ENCODE measurements around the gene AFF4. TPM values are rescaled to one million over a fixed set of nuclear protein-coding genes. Genes with fewer than 3 reads are reported as not detected.
"Not testable (repeated sequence)": the region's sequence is repeated elsewhere in the genome, so short reads cannot be mapped to it uniquely, and the experiment has no call there.

The AFF4 gene
- total RNA-seq, 1 donor, result 83.2 TPM

GRCh38 chr5:132949136-132949535, 14.3 kb downstream of the AFF4 start:
- H2AFZ ChIP-seq (ENCODE audit: low read length), result no peak overlapping the region
- peaks cover 3% of the 10 kb centered on the region for H3K36me3 ChIP-seq (ENCODE audit: insufficient read depth, low read length)
- DNase-seq (ENCODE audit: insufficient read length, low spot score, missing footprints), result no peak
- TF ChIP-seq, protein P1, sequence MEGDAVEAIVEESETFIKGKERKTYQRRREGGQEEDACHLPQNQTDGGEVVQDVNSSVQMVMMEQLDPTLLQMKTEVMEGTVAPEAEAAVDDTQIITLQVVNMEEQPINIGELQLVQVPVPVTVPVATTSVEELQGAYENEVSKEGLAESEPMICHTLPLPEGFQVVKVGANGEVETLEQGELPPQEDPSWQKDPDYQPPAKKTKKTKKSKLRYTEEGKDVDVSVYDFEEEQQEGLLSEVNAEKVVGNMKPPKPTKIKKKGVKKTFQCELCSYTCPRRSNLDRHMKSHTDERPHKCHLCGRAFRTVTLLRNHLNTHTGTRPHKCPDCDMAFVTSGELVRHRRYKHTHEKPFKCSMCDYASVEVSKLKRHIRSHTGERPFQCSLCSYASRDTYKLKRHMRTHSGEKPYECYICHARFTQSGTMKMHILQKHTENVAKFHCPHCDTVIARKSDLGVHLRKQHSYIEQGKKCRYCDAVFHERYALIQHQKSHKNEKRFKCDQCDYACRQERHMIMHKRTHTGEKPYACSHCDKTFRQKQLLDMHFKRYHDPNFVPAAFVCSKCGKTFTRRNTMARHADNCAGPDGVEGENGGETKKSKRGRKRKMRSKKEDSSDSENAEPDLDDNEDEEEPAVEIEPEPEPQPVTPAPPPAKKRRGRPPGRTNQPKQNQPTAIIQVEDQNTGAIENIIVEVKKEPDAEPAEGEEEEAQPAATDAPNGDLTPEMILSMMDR (IDR thresholded peaks at IDR 0.05; ENCODE audit: extremely low read depth, low read depth, low read length), result no peak
- peaks cover 16% of the 10 kb centered on the region for H3K4me1 ChIP-seq (ENCODE audit: insufficient read depth, low read length)
- peaks cover 99% of the 10 kb centered on the region for H3K79me2 ChIP-seq (ENCODE audit: insufficient read depth, low read length)
- no peak overlapping the region for H3K4me2 ChIP-seq (ENCODE audit: insufficient read depth, low read length)
- H3K27ac ChIP-seq (ENCODE audit: low read depth, low read length), result no peak overlapping the region
- peaks cover 78% of the 10 kb centered on the region for H4K20me1 ChIP-seq (ENCODE audit: insufficient read depth, low read length)
- H3K4me3 ChIP-seq (ENCODE audit: insufficient read depth, low read length), result no peak overlapping the region
- no peaks in the 10 kb centered on the region for H3K9me3 ChIP-seq (ENCODE audit: low read depth, low read length)
- H3K27me3 ChIP-seq (ENCODE audit: insufficient read depth, low read length), result no peaks in the 10 kb centered on the region

GRCh38 chr5:132947671-132948070, 15.8 kb downstream of the AFF4 start:
- Histone ChIP-seq H2AFZ (ENCODE audit: low read length) (no peak overlapping the region), H3K9me3 (ENCODE audit: low read depth, low read length) (no peaks in the 10 kb centered on the region), H3K4me2 (ENCODE audit: insufficient read depth, low read length) (peak overlapping the region; percentile 40), H3K27ac (ENCODE audit: low read depth, low read length) (peak overlapping the region; percentile 48), H3K4me3 (ENCODE audit: insufficient read depth, low read length) (no peak overlapping the region), H3K4me1 (ENCODE audit: insufficient read depth, low read length) (peaks cover 16% of the 10 kb centered on the region), H3K27me3 (ENCODE audit: insufficient read depth, low read length) (no peaks in the 10 kb centered on the region), H3K36me3 (ENCODE audit: insufficient read depth, low read length) (peaks cover 10% of the 10 kb centered on the region), H3K79me2 (ENCODE audit: insufficient read depth, low read length) (peaks cover 98% of the 10 kb centered on the region), H4K20me1 (ENCODE audit: insufficient read depth, low read length) (peaks cover 76% of the 10 kb centered on the region)
- TF ChIP-seq, protein P1 (IDR thresholded peaks at IDR 0.05; ENCODE audit: extremely low read depth, low read depth, low read length), result no peak
- DNase-seq (ENCODE audit: insufficient read length, low spot score, missing footprints), result peak; percentile 72

DNA sequence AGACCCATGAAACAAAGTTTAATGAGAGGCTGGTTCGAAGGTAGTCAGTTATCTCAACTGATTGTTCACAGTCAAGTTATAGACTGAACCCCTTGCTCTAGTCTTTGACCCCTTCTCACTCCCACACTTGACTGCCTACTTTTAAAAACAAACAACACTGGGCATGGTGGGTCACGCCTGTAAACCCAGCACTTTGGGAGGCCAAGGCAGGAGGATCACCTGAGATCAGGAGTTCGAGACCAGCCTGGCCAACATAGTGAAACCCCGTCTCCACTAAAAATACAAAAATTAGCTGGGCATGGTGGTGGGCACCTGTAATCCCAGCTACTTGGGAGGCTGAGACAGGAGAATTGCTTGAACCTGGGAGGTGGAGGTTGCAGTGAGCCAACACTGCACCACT, 18.1 kb downstream of the AFF4 start:
- Histone ChIP-seq H3K79me2 (ENCODE audit: insufficient read depth, low read length) (peaks cover 98% of the 10 kb centered on the region), H3K4me1 (ENCODE audit: insufficient read depth, low read length) (peaks cover 16% of the 10 kb centered on the region), H3K36me3 (ENCODE audit: insufficient read depth, low read length) (peaks cover 11% of the 10 kb centered on the region), H4K20me1 (ENCODE audit: insufficient read depth, low read length) (peaks cover 76% of the 10 kb centered on the region)
- not testable (repeated sequence) for H2AFZ ChIP-seq (ENCODE audit: low read length); H3K27me3 ChIP-seq (ENCODE audit: insufficient read depth, low read length); H3K4me3 ChIP-seq (ENCODE audit: insufficient read depth, low read length); H3K9me3 ChIP-seq (ENCODE audit: low read depth, low read length); H3K27ac ChIP-seq (ENCODE audit: low read depth, low read length); DNase-seq (ENCODE audit: insufficient read length, low spot score, missing footprints); H3K4me2 ChIP-seq (ENCODE audit: insufficient read depth, low read length)

DNA sequence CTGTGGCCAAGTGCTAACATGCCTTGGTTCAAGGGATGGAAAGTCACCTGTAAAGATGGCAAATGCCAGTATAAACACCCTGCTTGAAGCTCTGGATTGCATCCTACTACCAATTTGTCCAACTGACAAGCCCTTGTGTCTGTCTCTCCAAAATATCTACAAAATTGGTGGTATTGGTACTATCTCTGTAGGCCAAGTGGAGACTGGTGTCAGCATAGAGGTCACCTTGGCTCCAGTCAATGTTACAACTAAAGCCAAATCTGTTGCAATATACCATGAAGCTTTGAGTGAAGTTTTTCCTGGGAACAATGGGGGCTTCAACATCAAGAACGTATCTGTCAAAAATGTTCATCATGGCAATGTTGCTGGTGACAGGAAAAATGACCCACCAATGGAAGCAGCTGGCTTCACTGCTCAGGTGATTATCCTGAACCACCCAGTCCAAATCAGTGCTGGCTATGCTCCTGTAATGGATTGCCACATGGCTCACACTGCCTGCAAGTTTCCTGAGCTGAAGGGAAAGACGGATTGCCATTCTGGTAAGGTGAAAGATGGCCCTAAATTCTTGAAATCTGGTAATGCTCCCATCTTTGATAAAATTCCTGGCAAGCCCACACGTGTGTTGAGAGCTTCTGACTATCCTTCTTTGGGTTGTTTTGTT, 19.9 kb downstream of the AFF4 start:
- TF ChIP-seq, protein P1 (IDR thresholded peaks at IDR 0.05; ENCODE audit: extremely low read depth, low read depth, low read length), result no peak
- peaks cover 96% of the 10 kb centered on the region for H3K79me2 ChIP-seq (ENCODE audit: insufficient read depth, low read length)
- H3K27ac ChIP-seq (ENCODE audit: low read depth, low read length), result no peak overlapping the region
- no peak for DNase-seq (ENCODE audit: insufficient read length, low spot score, missing footprints)
- H3K9me3 ChIP-seq (ENCODE audit: low read depth, low read length), result no peaks in the 10 kb centered on the region
- H3K4me1 ChIP-seq (ENCODE audit: insufficient read depth, low read length), result peaks cover 12% of the 10 kb centered on the region
- no peak overlapping the region for H3K4me2 ChIP-seq (ENCODE audit: insufficient read depth, low read length)
- H2AFZ ChIP-seq (ENCODE audit: low read length), result no peak overlapping the region
- peaks cover 11% of the 10 kb centered on the region for H3K36me3 ChIP-seq (ENCODE audit: insufficient read depth, low read length)
- H3K27me3 ChIP-seq (ENCODE audit: insufficient read depth, low read length), result no peaks in the 10 kb centered on the region
- H3K4me3 ChIP-seq (ENCODE audit: insufficient read depth, low read length), result no peak overlapping the region
- H4K20me1 ChIP-seq (ENCODE audit: insufficient read depth, low read length), result peaks cover 73% of the 10 kb centered on the region

Measured in osteoblast (primary cell).